RPMI8226 (cell line): Measurements from ENCODE around the gene BTG2.
A peak's percentile ranks its signal among the peaks of the same experiment; 100 is the strongest.

ENCODE experiments used
- DNase-seq: peaks from one replicate; pipeline ENCODE4 v3.0.0-alpha.2; 2015

Gene BTG2

DNA sequence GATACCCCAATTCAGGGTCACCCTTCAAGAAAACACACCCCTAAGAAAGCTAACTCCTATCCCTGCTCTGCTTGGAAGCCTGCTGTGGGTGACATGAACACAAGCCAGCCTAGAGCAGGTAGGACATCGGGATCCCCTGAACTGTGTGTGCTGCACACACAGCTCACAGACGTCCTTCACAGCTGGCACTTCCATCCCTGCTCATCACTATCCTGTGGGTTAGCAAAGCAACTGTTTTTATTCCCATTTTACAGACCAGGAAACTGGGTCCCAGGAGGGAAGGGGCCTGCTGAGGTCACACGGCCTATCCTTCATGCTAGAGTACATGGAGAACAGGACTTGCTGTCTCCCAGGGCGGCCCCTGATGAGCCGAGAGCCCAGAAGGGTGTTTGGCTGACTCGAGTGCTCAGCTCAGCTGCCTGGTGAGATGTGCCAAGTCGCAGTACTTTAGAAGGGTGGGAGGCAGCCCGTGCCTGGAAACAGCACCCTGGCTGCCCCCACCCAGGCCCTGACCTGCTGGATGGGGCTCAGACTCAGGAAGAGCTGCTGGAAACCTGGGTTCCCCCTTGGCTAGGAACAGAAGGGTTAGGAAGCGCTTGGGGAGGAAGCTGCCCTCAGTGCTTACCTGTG is 28.3 kb upstream of the BTG2 start:
- peak; percentile 2 for DNase-seq

DNA sequence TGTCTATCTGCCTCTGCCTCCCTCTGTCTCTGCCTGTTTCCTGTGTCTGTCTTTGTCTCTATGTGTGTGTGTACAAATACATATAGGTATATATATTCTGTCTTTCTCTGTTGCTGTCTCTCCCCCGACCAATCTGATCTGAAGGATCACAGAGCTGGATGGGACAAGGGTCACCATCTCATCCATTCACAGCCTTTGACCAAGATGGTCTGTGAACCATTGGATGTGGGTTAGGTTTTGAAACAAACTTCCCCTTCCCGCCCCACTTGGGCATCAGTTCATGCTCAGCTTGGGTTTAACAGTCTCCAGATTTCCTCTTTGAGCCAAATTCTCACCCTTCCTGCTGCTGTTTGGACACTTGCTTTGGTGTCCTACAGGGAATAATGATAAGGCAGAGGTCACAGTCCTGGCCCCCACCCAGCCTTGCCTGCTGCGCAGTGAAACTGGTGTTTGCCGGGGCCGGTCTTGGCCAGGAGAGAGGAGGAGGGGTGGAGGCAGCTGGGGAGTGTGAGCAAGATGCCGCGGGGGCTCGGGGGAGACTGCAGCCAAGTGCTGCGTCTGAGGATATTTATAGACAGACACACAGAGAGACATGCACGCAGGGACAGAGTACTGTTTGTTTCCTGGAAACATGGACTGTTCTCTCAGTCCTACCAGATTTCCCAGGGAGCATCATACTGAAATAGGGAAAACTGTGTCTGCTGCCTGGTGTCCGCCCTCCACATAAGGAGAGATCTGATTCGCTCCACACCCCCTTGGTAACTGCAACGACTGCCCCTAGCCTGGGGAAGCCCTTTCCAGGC is 27.0 kb upstream of the BTG2 start:
- peak; percentile 60 for DNase-seq

DNA sequence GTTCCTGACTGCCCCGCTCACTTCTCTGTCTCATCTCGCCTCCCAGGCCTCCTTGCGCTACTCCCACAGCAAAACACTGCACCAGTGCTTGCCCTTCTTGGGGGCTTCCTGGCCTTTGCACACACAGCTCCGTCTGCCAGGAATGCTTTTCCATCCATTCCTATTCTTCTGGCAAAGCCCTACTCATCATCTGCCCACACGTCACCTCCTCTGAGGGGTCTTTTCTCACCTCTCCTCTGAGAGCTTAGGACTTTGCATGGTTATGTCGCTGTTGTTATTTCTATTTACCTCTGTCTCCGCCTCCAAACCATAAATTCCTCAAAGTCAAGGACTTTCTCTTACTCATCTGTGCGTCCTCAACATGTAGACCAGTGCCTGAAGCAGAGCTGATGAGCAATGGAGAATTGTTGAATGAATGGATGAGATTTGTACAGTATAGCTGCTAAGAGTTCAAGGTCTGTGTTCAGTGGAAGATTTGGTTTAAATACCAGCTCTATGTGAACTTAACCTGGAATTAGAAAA is 26.4 kb upstream of the BTG2 start:
- DNase-seq, result no peak

DNA sequence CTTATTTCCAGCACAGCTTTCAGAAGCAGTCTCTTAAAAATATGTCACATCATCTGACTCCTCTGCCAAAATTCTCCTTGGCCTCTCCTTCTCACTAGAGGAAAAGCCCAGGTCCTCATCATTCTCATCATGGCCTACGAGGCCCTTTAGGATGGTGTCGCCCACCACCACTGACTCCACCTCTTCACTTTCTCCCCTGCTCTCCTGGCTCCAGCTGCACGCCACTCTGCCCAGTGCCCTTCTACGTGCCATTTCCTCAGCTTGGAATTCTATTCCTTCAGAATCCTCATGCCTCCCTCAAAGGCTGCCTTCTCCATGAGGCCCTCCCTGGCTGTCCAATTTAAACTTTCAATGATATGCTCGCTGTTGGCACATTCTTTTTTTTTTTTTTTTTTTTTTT is 25.3 kb upstream of the BTG2 start:
- no peak for DNase-seq

DNA sequence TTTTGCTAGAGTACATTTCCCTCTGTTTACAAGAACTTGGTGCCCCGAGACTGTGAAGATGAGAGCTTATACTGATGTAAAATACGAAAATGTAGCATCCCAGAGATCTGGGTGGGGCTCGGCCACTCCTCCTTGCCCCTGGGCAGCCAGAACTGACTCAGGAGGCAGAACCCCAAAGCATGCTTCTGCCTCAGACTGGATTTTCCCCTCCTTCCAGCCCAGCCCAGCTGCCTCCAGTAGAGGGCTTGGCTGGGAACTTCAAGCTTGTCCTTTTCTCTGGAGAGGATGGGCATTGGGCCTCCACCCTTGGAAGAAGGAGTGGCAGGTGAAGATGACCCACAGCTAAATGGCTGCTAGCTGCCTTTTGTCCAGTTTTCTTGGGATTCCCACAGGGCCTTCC is 24.3 kb upstream of the BTG2 start:
- no peak for DNase-seq

DNA sequence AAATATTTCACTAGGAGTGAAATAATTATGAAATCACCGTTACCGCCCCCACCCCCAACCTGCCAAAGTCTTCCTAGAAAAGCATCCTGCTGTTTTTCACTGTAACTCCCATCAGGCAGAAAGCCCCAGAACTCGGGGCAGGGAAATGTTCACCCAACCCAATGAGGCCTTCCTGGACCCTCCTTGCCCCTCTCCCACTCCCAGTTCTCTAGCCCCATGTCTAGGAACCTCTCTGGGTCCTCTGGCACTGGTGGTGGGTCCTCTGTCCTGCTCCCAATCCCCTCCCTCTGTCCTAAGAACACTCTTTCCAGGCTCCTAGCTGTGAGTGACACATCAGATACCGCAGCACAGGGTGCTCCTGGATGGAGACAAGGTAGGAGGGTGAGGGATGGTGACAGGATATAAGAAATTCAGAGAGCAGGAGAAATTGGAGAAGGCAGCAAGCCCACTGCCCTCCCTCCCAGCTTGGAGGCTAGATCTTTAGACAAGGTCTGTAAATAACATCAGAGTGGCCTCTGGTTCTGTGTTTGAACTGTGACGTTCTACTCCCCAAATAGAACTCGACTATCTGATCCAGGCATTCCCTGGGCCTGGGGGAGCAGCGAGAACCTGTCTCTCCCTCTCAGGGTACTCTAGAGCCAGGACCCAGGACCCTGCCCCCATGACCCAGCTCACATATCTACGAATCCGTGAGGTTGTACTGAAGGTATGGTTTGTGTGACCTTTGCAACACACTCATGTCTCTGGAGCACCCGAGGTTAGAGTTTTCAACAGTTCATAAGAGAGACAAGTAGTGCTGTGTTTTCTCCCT is 23.3 kb upstream of the BTG2 start:
- DNase-seq, result no peak

DNA sequence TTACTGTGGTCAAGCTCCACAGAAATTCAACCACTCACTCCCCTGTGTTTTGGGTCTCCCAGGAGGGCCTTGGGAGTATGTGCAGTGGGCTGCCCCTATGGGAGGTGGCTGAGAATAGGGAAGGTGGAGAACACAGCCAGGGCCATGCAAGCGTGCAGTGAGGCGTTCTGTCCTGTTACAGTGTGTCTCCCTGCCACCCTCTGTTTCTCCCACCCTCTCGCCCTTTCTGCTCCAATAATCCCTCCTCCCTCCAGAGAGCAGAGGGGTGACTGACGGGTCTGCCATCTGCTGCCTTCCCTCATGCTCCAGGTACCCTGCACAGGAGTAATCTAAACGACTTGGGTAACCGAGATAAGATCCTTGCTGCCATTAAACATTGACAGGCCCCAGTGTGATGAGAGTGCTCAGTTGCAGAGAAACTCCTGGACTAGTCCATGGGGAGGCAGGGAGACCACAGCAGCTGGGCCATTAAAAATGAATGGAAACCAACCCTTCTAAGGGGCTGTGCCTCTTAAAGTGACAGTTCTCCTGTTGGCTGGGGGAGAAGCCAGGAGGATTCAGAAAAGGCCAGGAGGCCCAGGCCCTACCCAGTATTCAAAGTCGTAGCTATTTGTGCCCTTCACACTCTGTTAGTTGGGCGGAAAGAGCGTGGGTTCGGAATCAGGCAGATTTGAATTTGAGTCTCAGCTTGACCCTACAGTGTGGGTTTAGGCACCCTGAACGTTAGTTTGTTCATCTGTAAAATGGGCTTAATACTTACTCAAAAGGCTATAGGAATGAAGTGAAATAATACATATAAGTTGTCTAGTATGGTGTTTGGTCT is 22.4 kb upstream of the BTG2 start:
- DNase-seq, result no peak

DNA sequence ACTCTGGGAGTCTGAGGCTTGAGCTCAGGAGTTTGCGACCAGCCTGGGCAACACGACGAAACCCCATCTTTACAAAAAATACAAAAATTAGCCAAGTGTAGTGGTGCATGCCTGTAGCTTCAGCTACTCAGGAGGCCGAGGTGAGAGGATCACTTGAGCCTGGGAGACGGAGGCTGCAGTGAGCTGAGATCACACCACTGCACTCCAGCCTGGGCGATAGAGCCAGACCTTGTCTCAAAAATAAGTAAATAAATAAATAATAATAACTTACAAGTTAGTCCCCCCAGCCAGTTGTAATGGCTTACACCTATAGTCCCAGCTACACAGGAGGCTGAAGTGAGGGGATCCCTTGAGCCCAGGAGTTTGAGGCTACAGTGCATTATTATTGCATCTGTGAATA is 21.7 kb upstream of the BTG2 start:
- DNase-seq, result no peak

DNA sequence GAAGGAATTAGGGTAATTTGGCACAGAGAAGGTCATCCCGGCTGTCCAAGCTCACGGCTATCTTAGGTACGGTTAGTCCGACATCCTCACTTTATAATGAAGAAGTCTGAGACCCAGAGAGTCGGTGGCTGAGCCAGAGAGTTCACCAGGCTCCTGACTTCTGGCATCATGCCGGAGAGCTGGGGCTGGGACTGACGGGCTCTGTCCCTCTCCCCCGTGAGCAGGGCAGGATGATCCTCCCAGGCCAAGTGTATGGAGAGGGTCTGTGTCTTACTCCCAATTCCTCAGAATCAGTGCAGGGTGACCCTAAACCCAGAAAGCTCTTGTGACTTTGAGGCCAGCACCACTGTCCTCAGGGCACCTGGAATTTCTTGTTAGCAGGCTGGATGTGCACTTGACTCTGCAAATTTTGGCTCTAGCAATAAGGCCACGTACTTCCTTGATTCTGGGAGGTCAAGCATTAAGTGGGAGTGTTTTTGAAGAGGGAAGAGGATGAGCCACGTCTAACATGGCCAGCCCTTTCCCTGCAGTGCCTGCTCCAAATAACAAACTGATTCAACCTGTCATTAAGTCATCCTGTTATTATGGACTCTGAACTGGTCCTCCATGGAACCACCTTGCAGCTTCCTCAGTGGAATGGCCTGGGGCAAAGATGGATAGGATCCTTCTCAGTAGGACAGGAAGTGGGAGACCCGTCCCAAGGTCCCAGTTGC is 20.8 kb upstream of the BTG2 start:
- DNase-seq, result no peak

DNA sequence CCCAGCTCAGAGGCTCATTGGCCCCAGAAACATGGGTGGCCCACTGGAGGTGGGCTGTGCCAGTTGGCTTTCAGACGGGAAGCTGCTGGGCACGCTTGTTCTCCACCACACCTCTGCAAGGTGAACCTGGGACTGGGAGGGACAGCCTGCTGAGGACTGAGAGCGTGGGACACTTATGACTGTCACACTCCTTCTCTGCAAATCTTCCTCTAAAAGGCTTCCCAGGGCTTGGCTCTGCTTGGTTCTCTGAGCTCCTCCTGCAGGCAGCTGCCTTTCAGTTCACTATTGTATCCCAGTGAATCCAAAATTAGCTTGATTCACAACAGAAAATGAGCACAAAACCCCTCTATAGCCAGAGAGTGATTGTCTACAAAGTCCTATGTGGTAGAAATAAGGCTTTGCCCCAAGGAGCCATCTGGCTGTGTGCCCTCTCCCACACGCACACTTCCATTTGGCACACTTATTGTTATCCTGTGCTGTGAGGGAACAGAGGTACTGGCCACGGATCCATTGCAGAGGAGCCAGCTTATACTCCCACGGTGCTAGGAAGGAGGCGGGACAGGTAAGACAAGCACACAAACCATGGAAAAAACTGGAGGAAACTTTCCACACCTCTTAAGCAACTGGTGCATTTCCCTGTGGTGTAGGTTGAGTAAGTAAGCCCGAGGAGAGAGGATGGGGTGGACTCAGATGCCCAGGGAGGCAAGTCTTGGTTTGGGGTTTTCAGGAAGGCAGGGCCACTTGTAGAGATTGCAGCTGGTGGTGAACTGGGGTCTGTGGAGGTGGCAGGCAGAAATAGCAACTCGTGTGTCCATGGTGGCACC is 18.9 kb upstream of the BTG2 start:
- DNase-seq, result peak; percentile 47

DNA sequence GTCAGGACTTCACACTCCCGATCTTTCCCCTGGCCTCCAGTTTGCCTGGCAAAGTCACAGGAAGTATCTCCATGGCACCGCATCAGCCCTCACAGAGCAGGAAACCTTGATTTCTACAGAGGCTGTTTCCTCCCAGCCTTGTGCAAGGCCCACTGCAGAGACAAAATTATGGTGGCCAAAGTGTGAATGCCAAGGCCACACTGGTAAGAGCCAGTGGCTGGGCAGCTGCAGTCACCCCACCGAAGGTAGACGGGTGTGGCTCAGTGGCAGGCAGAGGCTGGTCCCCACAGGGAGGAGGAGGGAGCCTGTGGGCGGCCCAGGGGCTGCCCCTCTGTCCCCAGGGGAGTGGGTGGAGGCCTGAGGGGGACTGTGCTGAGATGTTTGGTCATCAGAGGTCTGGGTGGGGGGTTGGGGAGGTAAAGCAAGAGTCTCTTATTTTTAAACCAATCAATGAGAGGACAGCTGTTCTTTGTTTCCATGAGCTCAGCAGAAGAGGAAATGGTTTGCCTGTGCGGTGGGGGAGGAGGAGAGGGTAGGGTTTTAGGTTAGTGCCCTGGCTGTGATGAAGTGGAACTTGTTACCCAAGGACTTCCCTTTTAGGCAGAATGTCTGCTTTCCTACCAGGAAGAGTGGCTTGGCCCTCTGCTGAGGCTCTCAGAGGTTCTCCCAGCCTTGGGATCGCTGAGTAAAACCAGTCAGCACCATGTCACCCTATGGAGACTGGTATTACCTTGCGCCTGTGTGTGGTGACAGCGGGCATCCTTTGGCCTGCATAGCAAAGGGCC is 18.0 kb upstream of the BTG2 start:
- DNase-seq, result peak; percentile 96

DNA sequence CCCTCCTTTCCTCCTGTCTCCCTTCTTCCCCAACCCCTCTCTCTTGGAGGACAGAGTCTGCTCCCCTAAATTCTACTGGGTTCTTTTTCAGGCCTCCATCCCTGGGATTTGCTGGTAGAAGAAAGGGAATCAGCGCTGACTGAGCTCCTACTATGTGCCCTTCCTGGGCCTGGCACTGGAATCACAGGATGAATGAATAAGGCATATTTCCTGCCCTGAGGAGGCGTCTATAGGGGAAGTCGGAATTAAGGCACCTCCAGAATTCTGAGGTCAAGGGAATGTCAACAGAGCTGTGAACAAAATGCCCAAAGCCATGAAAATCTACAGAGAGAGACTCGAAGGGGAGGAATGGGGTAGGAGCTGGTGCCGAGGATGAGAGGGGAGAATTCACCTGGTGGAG is 17.4 kb upstream of the BTG2 start:
- no peak for DNase-seq

DNA sequence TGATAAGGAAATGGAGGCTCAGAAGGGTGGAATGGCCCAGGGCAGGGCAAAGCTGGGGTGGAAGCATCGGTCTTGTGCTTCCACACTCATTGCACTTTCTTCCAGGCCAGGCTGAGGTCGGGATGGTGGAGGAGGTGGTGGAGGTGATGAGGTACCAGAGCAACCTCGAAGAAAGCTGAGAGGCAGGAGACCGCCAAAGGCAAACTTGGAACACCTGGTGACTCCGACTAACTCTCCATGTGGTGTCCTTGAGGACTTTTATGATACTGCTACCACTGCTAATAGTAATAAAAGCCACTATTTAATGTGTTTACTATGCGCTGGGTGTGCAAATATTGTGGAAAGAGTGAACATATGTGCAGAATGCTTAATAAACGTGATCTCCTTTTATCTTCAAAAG is 16.9 kb upstream of the BTG2 start:
- DNase-seq, result no peak

DNA sequence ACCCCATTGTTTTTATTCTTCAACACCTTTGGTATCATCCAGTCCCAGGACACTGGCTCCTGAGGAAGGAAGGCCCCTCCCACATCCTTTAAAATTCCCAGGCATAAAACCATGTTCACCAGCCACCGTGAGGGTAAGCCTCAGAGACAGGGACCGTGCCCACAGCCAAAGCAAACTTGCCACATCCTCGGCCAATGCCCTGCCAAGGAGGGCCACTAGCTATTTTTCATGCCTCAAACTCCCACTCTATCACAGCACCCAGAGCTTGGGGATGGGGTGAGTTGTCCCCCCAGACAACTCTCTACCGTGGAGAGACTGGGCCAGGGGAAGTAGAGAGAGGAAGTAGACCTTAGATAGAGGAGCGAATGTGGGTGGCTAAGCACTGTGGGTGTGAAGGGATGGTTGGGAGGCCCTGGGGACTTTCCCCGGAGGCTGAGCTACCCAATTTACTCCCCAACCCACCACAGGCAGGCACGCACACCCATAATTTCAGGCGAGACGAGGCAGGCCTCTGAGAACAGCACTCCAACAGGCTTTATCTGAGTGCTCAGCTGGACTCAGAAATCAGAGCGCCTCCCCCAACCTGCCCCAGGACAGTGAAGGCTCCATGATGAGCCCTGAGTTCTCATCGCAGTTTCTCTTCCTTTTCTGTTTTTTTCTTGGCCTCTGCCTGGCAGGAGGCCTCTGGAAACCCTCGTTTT is 15.9 kb upstream of the BTG2 start:
- DNase-seq, result peak; percentile 94

DNA sequence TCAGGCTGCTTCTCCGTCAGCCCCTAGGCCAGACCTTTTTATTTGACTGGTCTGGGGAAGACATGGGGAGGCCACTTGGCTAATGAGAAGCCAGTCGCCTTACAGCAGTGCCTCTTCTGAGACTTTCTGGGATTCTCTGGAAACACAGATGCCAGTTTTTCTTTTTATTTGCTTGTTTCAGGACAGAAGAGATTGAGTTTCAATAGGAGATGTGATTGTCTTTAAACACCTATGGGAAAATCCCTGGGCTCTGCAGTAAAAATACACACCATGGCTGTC is 15.4 kb upstream of the BTG2 start:
- DNase-seq, result no peak

DNA sequence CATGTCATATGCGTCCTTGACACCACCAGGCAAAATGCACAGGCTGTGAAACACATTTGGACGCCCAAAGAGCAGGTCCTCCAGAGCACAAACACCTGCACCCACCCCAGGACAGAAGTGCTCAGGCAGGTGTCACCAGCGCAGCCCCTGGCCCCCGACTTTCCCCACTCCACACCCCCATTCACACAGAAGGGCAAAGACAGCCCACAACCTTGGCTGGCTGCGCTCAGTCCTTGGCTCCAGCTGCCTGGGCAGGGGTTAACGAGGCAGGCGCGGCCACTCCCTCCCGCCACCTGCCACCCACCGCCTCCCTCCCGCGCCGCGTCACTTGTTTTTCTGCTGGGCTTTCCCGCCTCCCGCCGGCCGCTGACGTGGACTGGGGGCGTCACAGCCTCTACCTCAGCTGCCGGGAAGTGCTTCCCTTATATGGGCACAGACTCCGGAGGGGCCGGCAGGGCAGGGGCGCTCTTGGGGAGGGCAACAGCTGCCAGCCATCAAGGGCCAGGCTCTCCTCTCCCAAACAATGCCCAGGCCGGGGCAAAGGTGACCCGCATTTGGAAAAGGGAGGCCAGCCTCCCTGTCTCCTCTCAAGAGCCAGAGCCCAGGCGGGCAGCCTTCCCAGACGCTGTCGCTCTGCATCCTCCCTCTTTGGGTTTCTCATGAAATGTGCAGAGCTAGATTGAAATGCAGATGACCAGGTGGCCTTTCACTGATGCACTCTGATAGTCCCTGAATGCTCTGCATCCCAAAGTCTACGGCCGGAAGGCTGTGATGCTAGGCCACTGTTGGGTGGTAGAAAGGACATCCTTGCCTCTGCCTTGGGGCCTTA is 14.8 kb upstream of the BTG2 start:
- peak; percentile 99 for DNase-seq

DNA sequence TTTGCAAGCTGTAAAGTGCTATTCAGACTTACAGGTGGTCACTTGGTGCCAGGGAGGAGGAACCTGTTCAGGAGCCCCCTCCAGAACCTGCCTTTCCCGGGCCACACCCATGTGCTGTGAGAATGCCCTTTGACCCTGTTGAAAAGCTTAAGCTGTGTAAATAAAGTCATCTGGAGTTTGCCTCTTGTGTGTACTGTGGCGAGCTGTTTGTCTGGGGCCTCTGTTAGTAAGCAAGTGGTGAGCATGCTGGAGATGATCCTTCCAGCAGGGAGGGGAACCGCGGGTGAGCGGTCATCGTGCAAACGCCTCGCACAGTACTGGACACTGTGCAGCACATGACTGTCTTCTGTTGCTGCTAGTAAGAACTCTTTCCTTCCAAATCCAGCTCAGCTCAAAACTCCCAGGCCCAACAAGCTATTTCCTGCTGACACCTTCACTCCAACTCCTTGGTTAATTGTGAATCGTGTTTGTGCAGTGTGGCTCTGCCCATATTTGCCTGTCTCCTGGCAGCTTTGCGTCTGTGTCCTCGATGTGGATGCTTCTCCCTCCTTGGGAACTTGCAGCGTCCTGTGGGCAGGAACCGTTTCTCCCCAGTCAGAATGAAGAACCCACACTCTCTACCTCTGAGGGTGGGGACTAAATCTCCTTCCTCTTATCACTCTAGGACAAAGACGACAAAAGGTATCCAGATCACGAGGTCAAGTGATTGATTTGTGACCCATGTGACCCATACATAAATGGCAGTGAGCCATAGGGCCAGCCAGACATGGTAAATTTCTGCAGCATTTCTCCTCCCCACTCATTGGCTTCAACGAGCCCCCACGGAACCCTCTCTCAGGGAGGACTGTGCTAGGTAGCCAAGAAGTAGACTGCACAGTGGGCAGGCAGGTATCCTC is 13.9 kb upstream of the BTG2 start:
- DNase-seq, result peak; percentile 49

DNA sequence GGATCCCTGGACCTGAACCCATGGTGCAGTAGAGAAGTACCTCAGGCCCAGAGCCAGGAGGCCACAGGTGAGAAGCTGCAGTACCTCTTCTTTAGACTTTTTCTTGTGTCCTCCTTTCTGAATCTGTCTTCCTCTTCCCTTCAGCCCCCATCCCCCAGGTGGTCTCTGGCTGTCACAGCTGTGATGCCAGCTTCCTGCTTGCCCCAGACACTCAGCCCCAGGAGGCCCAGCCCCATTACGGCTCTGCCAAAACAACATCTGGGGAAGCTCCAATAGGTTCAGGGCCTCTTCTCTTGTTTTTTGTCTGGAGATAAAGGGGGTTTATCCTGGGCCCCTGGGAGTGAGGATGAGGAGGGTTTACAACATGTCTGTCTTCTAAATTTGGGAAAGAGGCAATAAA is 9.5 kb upstream of the BTG2 start:
- no peak for DNase-seq
